ACC112 (cell line): Measurements from ENCODE around the gene AP1S2.
A peak's percentile ranks its signal among the peaks of the same experiment; 100 is the strongest.

ENCODE experiments used
- H2AFZ ChIP-seq: fragments of 200-600 bp; sonication (generic); one replicate; pipeline ENCODE4 v1.6.0; 2017; ENCODE audit warnings: antibody characterized with exemption, low read length; ENCODE audit not compliant: unreplicated experiment
- H3K27ac ChIP-seq: fragments of 200-600 bp; sonication (generic); 2 replicates; pipeline ENCODE4 v1.5.1; 2014; ENCODE audit warnings: low read depth, mild to moderate bottlenecking, antibody characterized with exemption, low read length, moderate library complexity
- H3K27me3 ChIP-seq: fragments of 200-600 bp; sonication (generic); 2 replicates; pipeline ENCODE4 v1.6.1; 2014; ENCODE audit warnings: mild to moderate bottlenecking, antibody characterized with exemption, low read length, moderate library complexity, mixed read lengths; ENCODE audit not compliant: insufficient read depth
- H3K36me3 ChIP-seq: fragments of 200-600 bp; sonication (generic); 2 replicates; pipeline ENCODE4 v1.6.1; 2016; ENCODE audit warnings: mild to moderate bottlenecking, antibody characterized with exemption, low read length, moderate library complexity, mixed read lengths; ENCODE audit not compliant: insufficient read depth
- H3K4me1 ChIP-seq: fragments of 200-600 bp; sonication (generic); one replicate; pipeline ENCODE4 v1.6.1; 2016; ENCODE audit warnings: low read length, mixed read lengths; ENCODE audit not compliant: insufficient read depth, unreplicated experiment, control insufficient read depth
- H3K4me3 ChIP-seq: fragments of 200-600 bp; sonication (generic); 2 replicates; pipeline ENCODE4 v1.5.1; 2014; ENCODE audit warnings: mild to moderate bottlenecking, low read depth, low read length
- H3K79me2 ChIP-seq: fragments of 200-600 bp; sonication (generic); one replicate; pipeline ENCODE4 v1.6.0; 2016; ENCODE audit warnings: low read length; ENCODE audit not compliant: control insufficient read depth, unreplicated experiment, insufficient read depth

Gene AP1S2

GRCh38 chrX:15877380-15877779, 22.8 kb upstream of the AP1S2 start:
- H2AFZ ChIP-seq: peak overlapping the region; percentile 14
- H3K79me2 ChIP-seq: no peaks in the 10 kb centered on the region
- H3K27me3 ChIP-seq: no peaks in the 10 kb centered on the region
- H3K4me1 ChIP-seq: peaks cover 13% of the 10 kb centered on the region
- H3K36me3 ChIP-seq: no peaks in the 10 kb centered on the region
- H3K4me3 ChIP-seq: no peak overlapping the region
- H3K27ac ChIP-seq: peak overlapping the region; percentile 16; the same call in 1 of the 2 replicates

DNA sequence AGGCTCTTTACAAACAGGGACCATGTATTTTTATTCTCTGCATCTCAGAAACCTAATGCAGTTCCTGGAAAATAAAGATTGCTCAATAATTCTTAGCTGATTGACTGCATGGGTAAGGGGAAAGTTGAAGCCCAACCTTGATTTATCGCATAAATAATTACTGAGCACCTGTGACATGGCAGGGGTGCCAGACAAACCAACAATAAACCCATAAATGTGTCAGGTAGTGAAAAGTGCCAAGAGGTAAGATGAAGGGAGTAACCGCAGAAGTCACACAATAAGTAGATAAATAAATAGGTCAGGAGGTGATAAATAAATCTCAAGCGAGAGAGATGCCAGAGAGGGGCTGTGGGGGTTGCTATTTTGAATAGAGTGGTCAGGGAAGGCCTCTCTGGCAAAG, 20.1 kb upstream of the AP1S2 start:
- H2AFZ ChIP-seq: no peak overlapping the region
- H3K36me3 ChIP-seq: no peaks in the 10 kb centered on the region
- peaks cover 11% of the 10 kb centered on the region for H3K4me1 ChIP-seq
- H3K79me2 ChIP-seq: no peaks in the 10 kb centered on the region
- peaks cover 14% of the 10 kb centered on the region for H3K27me3 ChIP-seq
- H3K27ac ChIP-seq: no peak overlapping the region
- H3K4me3 ChIP-seq: no peak overlapping the region

GRCh38 chrX:15873566-15873965, 19.0 kb upstream of the AP1S2 start:
- Histone ChIP-seq H3K36me3 (no peaks in the 10 kb centered on the region), H3K79me2 (no peaks in the 10 kb centered on the region), H3K27me3 (peaks cover 14% of the 10 kb centered on the region), H3K4me3 (no peak overlapping the region), H2AFZ (no peak overlapping the region), H3K27ac (no peak overlapping the region), H3K4me1 (peaks cover 11% of the 10 kb centered on the region)

- Histone ChIP-seq H2AFZ (no peak overlapping the region), H3K27ac (no peak overlapping the region), H3K4me3 (no peak overlapping the region), H3K79me2 (no peaks in the 10 kb centered on the region), H3K4me1 (no peaks in the 10 kb centered on the region), H3K36me3 (no peaks in the 10 kb centered on the region), H3K27me3 (peaks cover 22% of the 10 kb centered on the region)
These were observed 15.7 kb upstream of the AP1S2 start for GRCh38 chrX:15870310-15870709.

DNA sequence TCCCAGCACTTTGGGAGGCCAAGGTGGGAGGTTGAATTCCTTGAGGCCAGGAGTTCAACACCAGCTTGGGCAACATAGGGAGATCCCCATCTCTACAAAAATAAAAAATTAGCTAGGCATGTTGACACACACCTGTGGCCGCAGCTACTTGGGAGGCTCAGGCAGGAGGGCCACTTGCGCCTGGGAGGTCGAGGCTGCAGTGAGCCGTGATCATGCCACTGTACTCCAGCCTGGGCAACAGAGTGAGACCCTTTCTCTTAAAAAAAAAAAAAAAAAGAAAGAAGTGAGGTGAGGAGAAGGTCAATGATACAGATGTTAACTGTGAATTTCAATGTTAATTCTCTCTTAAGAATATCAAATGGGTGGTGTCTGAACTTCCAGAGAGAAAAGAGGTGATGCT, 15.1 kb upstream of the AP1S2 start:
- no peak overlapping the region for H3K27ac ChIP-seq
- H3K4me1 ChIP-seq: no peaks in the 10 kb centered on the region
- no peak overlapping the region for H3K4me3 ChIP-seq
- no peak overlapping the region for H2AFZ ChIP-seq
- no peaks in the 10 kb centered on the region for H3K36me3 ChIP-seq
- H3K27me3 ChIP-seq: peaks cover 22% of the 10 kb centered on the region
- no peaks in the 10 kb centered on the region for H3K79me2 ChIP-seq

- Histone ChIP-seq H3K79me2 (no peaks in the 10 kb centered on the region), H3K4me1 (no peaks in the 10 kb centered on the region), H3K36me3 (no peaks in the 10 kb centered on the region), H3K27me3 (peaks cover 30% of the 10 kb centered on the region), H2AFZ (no peak overlapping the region), H3K27ac (no peak overlapping the region), H3K4me3 (no peak overlapping the region)
These were observed 11.5 kb upstream of the AP1S2 start for GRCh38 chrX:15866147-15866546.

- no peaks in the 10 kb centered on the region for H3K4me1 ChIP-seq
- H3K36me3 ChIP-seq: no peaks in the 10 kb centered on the region
- no peak overlapping the region for H3K27ac ChIP-seq
- H3K27me3 ChIP-seq: peaks cover 26% of the 10 kb centered on the region
- no peaks in the 10 kb centered on the region for H3K79me2 ChIP-seq
- H2AFZ ChIP-seq: no peak overlapping the region
- H3K4me3 ChIP-seq: no peak overlapping the region
These were observed 10.0 kb upstream of the AP1S2 start for GRCh38 chrX:15864629-15865028.

GRCh38 chrX:15864023-15864422, 9.4 kb upstream of the AP1S2 start:
- H2AFZ ChIP-seq: no peak overlapping the region
- no peaks in the 10 kb centered on the region for H3K36me3 ChIP-seq
- H3K27me3 ChIP-seq: peaks cover 26% of the 10 kb centered on the region
- no peak overlapping the region for H3K4me3 ChIP-seq
- no peak overlapping the region for H3K27ac ChIP-seq
- no peaks in the 10 kb centered on the region for H3K4me1 ChIP-seq
- no peaks in the 10 kb centered on the region for H3K79me2 ChIP-seq

GRCh38 chrX:15860921-15861320, 6.3 kb upstream of the AP1S2 start:
- no peak overlapping the region for H3K4me3 ChIP-seq
- no peaks in the 10 kb centered on the region for H3K4me1 ChIP-seq
- H2AFZ ChIP-seq: no peak overlapping the region
- peaks cover 32% of the 10 kb centered on the region for H3K27me3 ChIP-seq
- no peaks in the 10 kb centered on the region for H3K36me3 ChIP-seq
- no peak overlapping the region for H3K27ac ChIP-seq
- H3K79me2 ChIP-seq: no peaks in the 10 kb centered on the region

- Histone ChIP-seq H3K27ac (no peak overlapping the region), H3K4me1 (peaks cover 8% of the 10 kb centered on the region), H3K27me3 (peaks cover 27% of the 10 kb centered on the region), H3K79me2 (no peaks in the 10 kb centered on the region), H2AFZ (no peak overlapping the region), H3K36me3 (no peaks in the 10 kb centered on the region), H3K4me3 (no peak overlapping the region)
These were observed 3.4 kb upstream of the AP1S2 start for GRCh38 chrX:15858051-15858450.

DNA sequence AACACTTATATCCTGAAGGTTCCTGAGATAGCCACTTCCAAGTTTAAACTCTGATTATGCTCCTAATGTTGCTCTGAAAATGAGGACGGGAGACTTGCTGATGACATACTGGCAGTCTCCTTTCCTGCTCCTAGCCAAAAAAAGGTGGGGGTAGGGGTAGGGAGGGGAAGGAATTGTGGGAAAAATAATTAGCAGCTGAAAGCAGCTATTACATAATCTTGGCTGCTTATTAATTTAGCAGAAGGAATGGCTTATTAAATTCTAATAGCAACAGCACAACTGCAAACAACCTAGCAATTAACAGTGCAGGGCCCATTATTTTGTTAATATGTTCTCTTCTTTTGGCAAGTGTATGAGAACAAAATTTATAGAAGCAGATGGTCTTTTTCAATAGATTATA, 2.0 kb upstream of the AP1S2 start:
- no peaks in the 10 kb centered on the region; the same call in 1 of the 2 replicates for H3K36me3 ChIP-seq
- no peak overlapping the region for H3K4me3 ChIP-seq
- no peak overlapping the region for H2AFZ ChIP-seq
- H3K4me1 ChIP-seq: peaks cover 8% of the 10 kb centered on the region
- H3K27me3 ChIP-seq: peaks cover 22% of the 10 kb centered on the region
- H3K27ac ChIP-seq: no peak overlapping the region
- H3K79me2 ChIP-seq: no peaks in the 10 kb centered on the region
